ENCODE results near the gene MRRF.

The MRRF gene

GRCh38 chr9:122337556-122337929, 72.9 kb downstream of the MRRF start:
- no peaks in the 10 kb centered on the region for H3K27me3 ChIP-seq (ENCODE audit: control insufficient read depth in 1 of 2, insufficient read depth in 2 of 2, low read length in 2 of 2)
- no peak overlapping the region for H3K27ac ChIP-seq (ENCODE audit: low read depth, low read length)
- no peak overlapping the region for H3K9ac ChIP-seq (ENCODE audit: low read length)
- H3K9me3 ChIP-seq (ENCODE audit: low read length): no peaks in the 10 kb centered on the region
- H3K36me3 ChIP-seq (ENCODE audit: insufficient read depth, low read length): no peaks in the 10 kb centered on the region
- H3K4me3 ChIP-seq (ENCODE audit: low read depth in 1 of 2, low read length in 2 of 2): no peak overlapping the region
- H3K4me1 ChIP-seq (ENCODE audit: insufficient read depth, low read length): no peaks in the 10 kb centered on the region

- H3K27me3 ChIP-seq (ENCODE audit: control insufficient read depth in 1 of 2, insufficient read depth in 2 of 2, low read length in 2 of 2): no peaks in the 10 kb centered on the region
- H3K36me3 ChIP-seq (ENCODE audit: insufficient read depth, low read length): no peaks in the 10 kb centered on the region
Observed at GRCh38 chr9:122338536-122338935, 73.9 kb downstream of the MRRF start.

GRCh38 chr9:122338994-122339393, 74.3 kb downstream of the MRRF start:
- H3K9me3 ChIP-seq (ENCODE audit: low read length): no peaks in the 10 kb centered on the region
- H3K4me3 ChIP-seq (ENCODE audit: low read depth in 1 of 2, low read length in 2 of 2): no peak overlapping the region
- no peak overlapping the region for H3K27ac ChIP-seq (ENCODE audit: low read depth, low read length)
- no peaks in the 10 kb centered on the region for H3K27me3 ChIP-seq (ENCODE audit: control insufficient read depth in 1 of 2, insufficient read depth in 2 of 2, low read length in 2 of 2)
- no peaks in the 10 kb centered on the region for H3K36me3 ChIP-seq (ENCODE audit: insufficient read depth, low read length)
- no peaks in the 10 kb centered on the region for H3K4me1 ChIP-seq (ENCODE audit: insufficient read depth, low read length)
- no peak overlapping the region for H3K9ac ChIP-seq (ENCODE audit: low read length)

More at GRCh38 chr9:122338536-122338935, 73.9 kb downstream of the MRRF start:
- Histone ChIP-seq H3K4me1 (ENCODE audit: insufficient read depth, low read length) (no peaks in the 10 kb centered on the region), H3K4me3 (ENCODE audit: low read depth in 1 of 2, low read length in 2 of 2) (no peak overlapping the region), H3K27ac (ENCODE audit: low read depth, low read length) (no peak overlapping the region), H3K9me3 (ENCODE audit: low read length) (no peaks in the 10 kb centered on the region), H3K9ac (ENCODE audit: low read length) (no peak overlapping the region)

GRCh38 chr9:122339579-122339978, 74.9 kb downstream of the MRRF start:
- no peak overlapping the region for H3K4me3 ChIP-seq (ENCODE audit: low read depth in 1 of 2, low read length in 2 of 2)
- no peaks in the 10 kb centered on the region for H3K27me3 ChIP-seq (ENCODE audit: control insufficient read depth in 1 of 2, insufficient read depth in 2 of 2, low read length in 2 of 2)
- no peak overlapping the region for H3K9ac ChIP-seq (ENCODE audit: low read length)
- H3K36me3 ChIP-seq (ENCODE audit: insufficient read depth, low read length): no peaks in the 10 kb centered on the region
- no peaks in the 10 kb centered on the region for H3K9me3 ChIP-seq (ENCODE audit: low read length)
- H3K4me1 ChIP-seq (ENCODE audit: insufficient read depth, low read length): no peaks in the 10 kb centered on the region
- H3K27ac ChIP-seq (ENCODE audit: low read depth, low read length): no peak overlapping the region

- Histone ChIP-seq H3K27ac (ENCODE audit: low read depth, low read length) (no peak overlapping the region), H3K4me3 (ENCODE audit: low read depth in 1 of 2, low read length in 2 of 2) (no peak overlapping the region), H3K27me3 (ENCODE audit: control insufficient read depth in 1 of 2, insufficient read depth in 2 of 2, low read length in 2 of 2) (no peaks in the 10 kb centered on the region), H3K9me3 (ENCODE audit: low read length) (no peaks in the 10 kb centered on the region), H3K4me1 (ENCODE audit: insufficient read depth, low read length) (no peaks in the 10 kb centered on the region), H3K36me3 (ENCODE audit: insufficient read depth, low read length) (no peaks in the 10 kb centered on the region), H3K9ac (ENCODE audit: low read length) (no peak overlapping the region)
Observed at GRCh38 chr9:122340161-122340560, 75.5 kb downstream of the MRRF start.

- Histone ChIP-seq H3K9me3 (ENCODE audit: low read length) (no peaks in the 10 kb centered on the region), H3K27me3 (ENCODE audit: control insufficient read depth in 1 of 2, insufficient read depth in 2 of 2, low read length in 2 of 2) (no peaks in the 10 kb centered on the region), H3K9ac (ENCODE audit: low read length) (no peak overlapping the region), H3K27ac (ENCODE audit: low read depth, low read length) (no peak overlapping the region), H3K36me3 (ENCODE audit: insufficient read depth, low read length) (no peaks in the 10 kb centered on the region), H3K4me1 (ENCODE audit: insufficient read depth, low read length) (no peaks in the 10 kb centered on the region), H3K4me3 (ENCODE audit: low read depth in 1 of 2, low read length in 2 of 2) (no peak overlapping the region)
Observed at GRCh38 chr9:122342323-122343050, 77.8 kb downstream of the MRRF start.

- H3K9ac ChIP-seq (ENCODE audit: low read length): no peak overlapping the region
- no peaks in the 10 kb centered on the region for H3K27me3 ChIP-seq (ENCODE audit: control insufficient read depth in 1 of 2, insufficient read depth in 2 of 2, low read length in 2 of 2)
- peak overlapping the region; percentile 30 to 63 for H3K4me3 ChIP-seq (ENCODE audit: low read depth in 1 of 2, low read length in 2 of 2)
- no peaks in the 10 kb centered on the region for H3K36me3 ChIP-seq (ENCODE audit: insufficient read depth, low read length)
- H3K27ac ChIP-seq (ENCODE audit: low read depth, low read length): peak overlapping the region; percentile 69
- no peaks in the 10 kb centered on the region for H3K9me3 ChIP-seq (ENCODE audit: low read length)
- H3K4me1 ChIP-seq (ENCODE audit: insufficient read depth, low read length): no peaks in the 10 kb centered on the region
Observed at GRCh38 chr9:122346478-122347347, 82.0 kb downstream of the MRRF start.

- no peaks in the 10 kb centered on the region for H3K9me3 ChIP-seq (ENCODE audit: low read length)
- no peaks in the 10 kb centered on the region for H3K27me3 ChIP-seq (ENCODE audit: control insufficient read depth in 1 of 2, insufficient read depth in 2 of 2, low read length in 2 of 2)
- no peak overlapping the region for H3K9ac ChIP-seq (ENCODE audit: low read length)
- no peaks in the 10 kb centered on the region for H3K4me1 ChIP-seq (ENCODE audit: insufficient read depth, low read length)
- H3K36me3 ChIP-seq (ENCODE audit: insufficient read depth, low read length): no peaks in the 10 kb centered on the region
- peak overlapping the region; percentile 30 to 63 for H3K4me3 ChIP-seq (ENCODE audit: low read depth in 1 of 2, low read length in 2 of 2)
- peak overlapping the region; percentile 62 for H3K27ac ChIP-seq (ENCODE audit: low read depth, low read length)
Observed at GRCh38 chr9:122347348-122348287, 82.9 kb downstream of the MRRF start.

- H3K27me3 ChIP-seq (ENCODE audit: control insufficient read depth in 1 of 2, insufficient read depth in 2 of 2, low read length in 2 of 2): no peaks in the 10 kb centered on the region
- no peak overlapping the region for H3K4me3 ChIP-seq (ENCODE audit: low read depth in 1 of 2, low read length in 2 of 2)
- H3K36me3 ChIP-seq (ENCODE audit: insufficient read depth, low read length): no peaks in the 10 kb centered on the region
- H3K9ac ChIP-seq (ENCODE audit: low read length): no peak overlapping the region
- no peak overlapping the region for H3K27ac ChIP-seq (ENCODE audit: low read depth, low read length)
- H3K4me1 ChIP-seq (ENCODE audit: insufficient read depth, low read length): no peaks in the 10 kb centered on the region
- no peaks in the 10 kb centered on the region for H3K9me3 ChIP-seq (ENCODE audit: low read length)
Observed at GRCh38 chr9:122348288-122348777, 83.7 kb downstream of the MRRF start.

- no peaks in the 10 kb centered on the region for H3K36me3 ChIP-seq (ENCODE audit: insufficient read depth, low read length)
- H3K27me3 ChIP-seq (ENCODE audit: control insufficient read depth in 1 of 2, insufficient read depth in 2 of 2, low read length in 2 of 2): no peaks in the 10 kb centered on the region
- H3K27ac ChIP-seq (ENCODE audit: low read depth, low read length): no peak overlapping the region
- no peak overlapping the region for H3K9ac ChIP-seq (ENCODE audit: low read length)
- no peaks in the 10 kb centered on the region for H3K4me1 ChIP-seq (ENCODE audit: insufficient read depth, low read length)
- no peak overlapping the region for H3K4me3 ChIP-seq (ENCODE audit: low read depth in 1 of 2, low read length in 2 of 2)
- H3K9me3 ChIP-seq (ENCODE audit: low read length): no peaks in the 10 kb centered on the region
Observed at GRCh38 chr9:122348791-122349190, 84.1 kb downstream of the MRRF start.

- Histone ChIP-seq H3K4me1 (ENCODE audit: insufficient read depth, low read length) (no peaks in the 10 kb centered on the region), H3K9me3 (ENCODE audit: low read length) (no peaks in the 10 kb centered on the region), H3K9ac (ENCODE audit: low read length) (no peak overlapping the region), H3K27ac (ENCODE audit: low read depth, low read length) (no peak overlapping the region), H3K27me3 (ENCODE audit: control insufficient read depth in 1 of 2, insufficient read depth in 2 of 2, low read length in 2 of 2) (no peaks in the 10 kb centered on the region), H3K36me3 (ENCODE audit: insufficient read depth, low read length) (no peaks in the 10 kb centered on the region), H3K4me3 (ENCODE audit: low read depth in 1 of 2, low read length in 2 of 2) (no peak overlapping the region)
Observed at GRCh38 chr9:122349201-122349600, 84.5 kb downstream of the MRRF start.
